GM23338 (cell line): ENCODE results near the gene OR52I2.

Experiments used
- CREB1 ChIP-seq: fragments of 250-450 bp; sonication (Bioruptor Pico); IDR thresholded peaks from 2 replicates; pipeline ENCODE4 v1.5.0; 2020; ENCODE audit warnings: low read depth, mild to moderate bottlenecking, moderate library complexity
- EZH2phosphoT487 ChIP-seq: fragments of 200-600 bp; sonication (generic); IDR thresholded peaks from one replicate; pipeline ENCODE4 v1.8.1; 2018; ENCODE audit warnings: antibody characterized with exemption; ENCODE audit not compliant: unreplicated experiment
- POLR2AphosphoS5 ChIP-seq: IDR thresholded peaks from 2 replicates; pipeline ENCODE4 v1.6.1; 2016; ENCODE audit warnings: antibody characterized with exemption, low read depth
- TF ChIP-seq, protein P1 (sequence below), 2 experiments: fragments of 200-600 bp in 1 of 2; sonication (generic) in 1 of 2; conservative IDR thresholded peaks; 2 replicates each; pipeline versions ENCODE4 v1.5.1 to v1.6.1; 2016 to 2017; ENCODE audit warnings: antibody characterized with exemption in 2 of 2, low read depth in 2 of 2, mild to moderate bottlenecking in 2 of 2, moderate library complexity in 1 of 2

DNA sequence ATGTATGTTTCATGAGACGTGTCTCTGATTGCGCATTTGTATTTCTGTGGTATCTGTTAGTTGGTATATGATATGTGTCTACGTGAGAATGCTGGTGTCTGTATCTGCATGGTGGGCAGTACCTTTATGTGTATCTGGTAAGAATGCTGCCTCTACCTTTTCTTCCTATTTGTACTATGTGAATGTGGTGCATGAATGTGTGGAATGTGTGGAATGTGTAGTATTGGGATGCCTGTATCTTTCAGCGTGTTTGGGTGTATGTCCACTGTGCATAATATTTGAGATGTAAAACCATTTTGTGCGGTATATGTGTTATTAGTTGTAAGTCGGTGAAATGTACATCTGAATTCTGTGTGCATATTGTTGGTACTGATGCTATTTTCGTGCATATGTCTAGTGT, 60.0 kb downstream of the OR52I2 start:
- TF ChIP-seq, protein P1, sequence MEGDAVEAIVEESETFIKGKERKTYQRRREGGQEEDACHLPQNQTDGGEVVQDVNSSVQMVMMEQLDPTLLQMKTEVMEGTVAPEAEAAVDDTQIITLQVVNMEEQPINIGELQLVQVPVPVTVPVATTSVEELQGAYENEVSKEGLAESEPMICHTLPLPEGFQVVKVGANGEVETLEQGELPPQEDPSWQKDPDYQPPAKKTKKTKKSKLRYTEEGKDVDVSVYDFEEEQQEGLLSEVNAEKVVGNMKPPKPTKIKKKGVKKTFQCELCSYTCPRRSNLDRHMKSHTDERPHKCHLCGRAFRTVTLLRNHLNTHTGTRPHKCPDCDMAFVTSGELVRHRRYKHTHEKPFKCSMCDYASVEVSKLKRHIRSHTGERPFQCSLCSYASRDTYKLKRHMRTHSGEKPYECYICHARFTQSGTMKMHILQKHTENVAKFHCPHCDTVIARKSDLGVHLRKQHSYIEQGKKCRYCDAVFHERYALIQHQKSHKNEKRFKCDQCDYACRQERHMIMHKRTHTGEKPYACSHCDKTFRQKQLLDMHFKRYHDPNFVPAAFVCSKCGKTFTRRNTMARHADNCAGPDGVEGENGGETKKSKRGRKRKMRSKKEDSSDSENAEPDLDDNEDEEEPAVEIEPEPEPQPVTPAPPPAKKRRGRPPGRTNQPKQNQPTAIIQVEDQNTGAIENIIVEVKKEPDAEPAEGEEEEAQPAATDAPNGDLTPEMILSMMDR (conservative IDR thresholded peaks at IDR 0.05; ENCODE audit: low read depth in 2 of 2) = no peak
- TF ChIP-seq CREB1 (CRISPR knock-in tag) = no peak
- TF ChIP-seq POLR2AphosphoS5 = no peak
- TF ChIP-seq EZH2phosphoT487 = no peak
